Loucy (cell line): ENCODE results near the gene BDP1.

Experiments
- CTCF ChIP-seq: fragments of 200-600 bp; sonication (generic); conservative IDR thresholded peaks from 2 replicates; pipeline ENCODE4 v1.5.1; 2014; ENCODE audit warnings: mild to moderate bottlenecking, antibody characterized with exemption, low read length
- EZH2phosphoT487 ChIP-seq: fragments of 200-600 bp; IDR thresholded peaks from 2 replicates; pipeline ENCODE4 v1.6.1; 2018; ENCODE audit warnings: antibody characterized with exemption, mild to moderate bottlenecking, moderate library complexity, borderline replicate concordance

GRCh38 chr5:71582945-71583584 lies 127.6 kb downstream of the BDP1 start:
- no peak for TF ChIP-seq CTCF
- TF ChIP-seq EZH2phosphoT487, result no peak
